ENCODE results near the gene DNAJC15.

GRCh38 chr13:43110658-43111057, 87.3 kb downstream of the DNAJC15 start:
- TF ChIP-seq, protein P1, sequence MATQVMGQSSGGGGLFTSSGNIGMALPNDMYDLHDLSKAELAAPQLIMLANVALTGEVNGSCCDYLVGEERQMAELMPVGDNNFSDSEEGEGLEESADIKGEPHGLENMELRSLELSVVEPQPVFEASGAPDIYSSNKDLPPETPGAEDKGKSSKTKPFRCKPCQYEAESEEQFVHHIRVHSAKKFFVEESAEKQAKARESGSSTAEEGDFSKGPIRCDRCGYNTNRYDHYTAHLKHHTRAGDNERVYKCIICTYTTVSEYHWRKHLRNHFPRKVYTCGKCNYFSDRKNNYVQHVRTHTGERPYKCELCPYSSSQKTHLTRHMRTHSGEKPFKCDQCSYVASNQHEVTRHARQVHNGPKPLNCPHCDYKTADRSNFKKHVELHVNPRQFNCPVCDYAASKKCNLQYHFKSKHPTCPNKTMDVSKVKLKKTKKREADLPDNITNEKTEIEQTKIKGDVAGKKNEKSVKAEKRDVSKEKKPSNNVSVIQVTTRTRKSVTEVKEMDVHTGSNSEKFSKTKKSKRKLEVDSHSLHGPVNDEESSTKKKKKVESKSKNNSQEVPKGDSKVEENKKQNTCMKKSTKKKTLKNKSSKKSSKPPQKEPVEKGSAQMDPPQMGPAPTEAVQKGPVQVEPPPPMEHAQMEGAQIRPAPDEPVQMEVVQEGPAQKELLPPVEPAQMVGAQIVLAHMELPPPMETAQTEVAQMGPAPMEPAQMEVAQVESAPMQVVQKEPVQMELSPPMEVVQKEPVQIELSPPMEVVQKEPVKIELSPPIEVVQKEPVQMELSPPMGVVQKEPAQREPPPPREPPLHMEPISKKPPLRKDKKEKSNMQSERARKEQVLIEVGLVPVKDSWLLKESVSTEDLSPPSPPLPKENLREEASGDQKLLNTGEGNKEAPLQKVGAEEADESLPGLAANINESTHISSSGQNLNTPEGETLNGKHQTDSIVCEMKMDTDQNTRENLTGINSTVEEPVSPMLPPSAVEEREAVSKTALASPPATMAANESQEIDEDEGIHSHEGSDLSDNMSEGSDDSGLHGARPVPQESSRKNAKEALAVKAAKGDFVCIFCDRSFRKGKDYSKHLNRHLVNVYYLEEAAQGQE (tag by site-specific recombination; IDR thresholded peaks at IDR 0.05) = no peak
- TF ChIP-seq ZNF274 (IDR thresholded peaks at IDR 0.05; ENCODE audit: low read length) (no peak), ZNF274 (tag by site-specific recombination; IDR thresholded peaks at IDR 0.05; ENCODE audit: borderline replicate concordance) (no peak), CTCF (tag by site-specific recombination; IDR thresholded peaks at IDR 0.05) (no peak)
- TF ChIP-seq, protein P2, sequence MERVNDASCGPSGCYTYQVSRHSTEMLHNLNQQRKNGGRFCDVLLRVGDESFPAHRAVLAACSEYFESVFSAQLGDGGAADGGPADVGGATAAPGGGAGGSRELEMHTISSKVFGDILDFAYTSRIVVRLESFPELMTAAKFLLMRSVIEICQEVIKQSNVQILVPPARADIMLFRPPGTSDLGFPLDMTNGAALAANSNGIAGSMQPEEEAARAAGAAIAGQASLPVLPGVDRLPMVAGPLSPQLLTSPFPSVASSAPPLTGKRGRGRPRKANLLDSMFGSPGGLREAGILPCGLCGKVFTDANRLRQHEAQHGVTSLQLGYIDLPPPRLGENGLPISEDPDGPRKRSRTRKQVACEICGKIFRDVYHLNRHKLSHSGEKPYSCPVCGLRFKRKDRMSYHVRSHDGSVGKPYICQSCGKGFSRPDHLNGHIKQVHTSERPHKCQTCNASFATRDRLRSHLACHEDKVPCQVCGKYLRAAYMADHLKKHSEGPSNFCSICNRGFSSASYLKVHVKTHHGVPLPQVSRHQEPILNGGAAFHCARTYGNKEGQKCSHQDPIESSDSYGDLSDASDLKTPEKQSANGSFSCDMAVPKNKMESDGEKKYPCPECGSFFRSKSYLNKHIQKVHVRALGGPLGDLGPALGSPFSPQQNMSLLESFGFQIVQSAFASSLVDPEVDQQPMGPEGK (tag by site-specific recombination; IDR thresholded peaks at IDR 0.05) = no peak

Measured in HEK293 (cell line).